Activated CD4-positive, alpha-beta memory T cell treated with anti-CD3 and anti-CD28 coated beads for 36 hours (primary cell): Measurements from ENCODE around the gene COG4. TPM values are rescaled to one million over a fixed set of nuclear protein-coding genes. Genes with fewer than 3 reads are reported as not detected.
"Not testable (repeated sequence)": the region's sequence is repeated elsewhere in the genome, so short reads cannot be mapped to it uniquely, and the experiment has no call there.

Source experiments
- CTCF ChIA-PET: fragments of 350-600 bp; sonication (Branson Sonifier 250); formaldehyde crosslinking; loops from one replicate; lab custom pipeline; 2021; ENCODE audit warnings: antibody characterized with exemption, inconsistent platforms; lab: Charles Lee
- POLR2A ChIA-PET: fragments of 350-600 bp; sonication (Branson Sonifier 250); formaldehyde crosslinking; loops from one replicate; lab custom pipeline; 2021; ENCODE audit warnings: antibody characterized with exemption; lab: Charles Lee
- DNase-seq: peaks from one replicate; pipeline ENCODE4 v3.0.0-alpha.2; 2020
- H3K27ac Mint-ChIP-seq: one replicate; pipeline ENCODE4 v1.8.0; 2021; ENCODE audit warnings: mixed read lengths
- H3K27me3 Mint-ChIP-seq: one replicate; pipeline ENCODE4 v1.8.0; 2021; ENCODE audit warnings: mixed read lengths
- H3K36me3 Mint-ChIP-seq: one replicate; pipeline ENCODE4 v1.8.0; 2021; ENCODE audit warnings: mixed read lengths
- H3K4me1 Mint-ChIP-seq: one replicate; pipeline ENCODE4 v1.8.0; 2021; ENCODE audit warnings: low read depth, mixed read lengths
- H3K4me3 Mint-ChIP-seq: one replicate; pipeline ENCODE4 v1.8.0; 2021; ENCODE audit warnings: mild to moderate bottlenecking, mixed read lengths
- H3K9me3 Mint-ChIP-seq: one replicate; pipeline ENCODE4 v1.8.0; 2021; ENCODE audit warnings: mixed read lengths
- intact Hi-C: fragments of 100-400 bp; cut with micrococcal nuclease; formaldehyde crosslinking; loops from one replicate; pipeline ENCODE4 v1.15.1; 2023
- total RNA-seq, 2 experiments: library from RNA; stranded (reverse); gene quantifications; one replicate each; pipeline ENCODE4 v1.2.3, GENCODE V29; 2021

Gene COG4
- total RNA-seq, 2 experiments from 2014 or later, result 35.9 to 40.2 TPM

DNA sequence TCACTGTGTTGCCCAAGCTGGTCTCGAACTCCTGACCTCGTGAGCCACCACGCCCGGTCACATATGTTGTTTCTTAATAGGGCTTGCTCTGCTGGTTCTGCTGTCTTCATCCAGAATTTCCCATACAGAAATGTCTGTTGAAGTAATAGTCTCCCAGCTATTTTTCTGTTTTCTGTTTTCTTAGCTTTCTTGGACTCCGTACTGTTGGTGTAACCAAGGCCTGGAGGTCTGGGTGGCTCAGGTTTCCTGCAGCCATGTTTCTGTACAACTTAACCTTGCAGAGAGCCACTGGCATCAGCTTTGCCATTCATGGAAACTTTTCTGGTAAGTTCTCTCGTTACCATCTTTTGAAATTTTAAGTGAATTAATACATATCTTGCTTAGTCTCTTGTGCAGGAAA lies 3.0 kb upstream of the COG4 start:
- H3K27ac Mint-ChIP-seq, result peak overlapping the region; percentile 50
- CTCF ChIA-PET, result interaction anchor here (0.6 to 2.1 kb wide), 2 partner anchors 9 to 274 kb away, joined by 3 to 7 read pairs; partner anchors contain the start of gene EXOSC6
- intact Hi-C loops, result no loop called here
- H3K4me1 Mint-ChIP-seq, result peaks cover 51% of the 10 kb centered on the region
- peak overlapping the region; percentile 91 for H3K4me3 Mint-ChIP-seq
- POLR2A ChIA-PET, result no interaction called here
- DNase-seq, result no peak
- no peaks in the 10 kb centered on the region for H3K9me3 Mint-ChIP-seq
- H3K36me3 Mint-ChIP-seq, result peaks cover 60% of the 10 kb centered on the region
- no peaks in the 10 kb centered on the region for H3K27me3 Mint-ChIP-seq

DNA sequence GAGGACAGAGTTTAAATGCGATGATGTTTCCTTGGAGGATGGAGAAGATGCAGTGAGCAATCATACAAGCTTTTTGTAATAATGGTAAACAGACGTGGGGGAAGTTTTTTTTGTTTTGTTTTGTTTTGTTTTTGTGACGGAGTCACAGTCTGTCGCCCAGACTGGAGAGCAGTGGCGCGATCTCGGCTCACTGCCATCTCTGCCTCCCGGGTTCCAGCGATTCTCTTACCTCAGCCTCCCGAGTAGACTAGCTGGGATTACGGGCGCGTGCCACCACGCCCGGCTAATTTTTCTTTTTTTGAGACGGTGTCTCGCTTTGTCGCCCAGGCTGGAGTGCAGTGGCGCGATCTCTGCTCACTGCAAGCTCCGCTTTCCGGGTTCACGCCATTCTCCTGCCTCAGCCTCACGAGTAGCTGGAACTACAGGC lies 1.1 kb upstream of the COG4 start:
- CTCF ChIA-PET, result interaction anchor here (0.6 to 1.7 kb wide), 6 partner anchors 15 to 177 kb away, joined by 3 to 7 read pairs (median 4); partner anchors contain the start of gene DDX19A
- Mint-ChIP-seq H3K4me1 (peaks cover 59% of the 10 kb centered on the region), H3K4me3 (peak overlapping the region; percentile 91), H3K36me3 (peaks cover 51% of the 10 kb centered on the region), H3K27ac (peak overlapping the region; percentile 98)
- H3K27me3 Mint-ChIP-seq, H3K9me3 Mint-ChIP-seq, intact Hi-C loops: not testable (repeated sequence)
- POLR2A ChIA-PET, result interaction anchor here (0.8 to 1.9 kb wide), 7 partner anchors 24 to 273 kb away, joined by 3 to 14 read pairs (median 7); partner anchors contain the start of genes AARS1 and EXOSC6
- peak; percentile 44 for DNase-seq

DNA sequence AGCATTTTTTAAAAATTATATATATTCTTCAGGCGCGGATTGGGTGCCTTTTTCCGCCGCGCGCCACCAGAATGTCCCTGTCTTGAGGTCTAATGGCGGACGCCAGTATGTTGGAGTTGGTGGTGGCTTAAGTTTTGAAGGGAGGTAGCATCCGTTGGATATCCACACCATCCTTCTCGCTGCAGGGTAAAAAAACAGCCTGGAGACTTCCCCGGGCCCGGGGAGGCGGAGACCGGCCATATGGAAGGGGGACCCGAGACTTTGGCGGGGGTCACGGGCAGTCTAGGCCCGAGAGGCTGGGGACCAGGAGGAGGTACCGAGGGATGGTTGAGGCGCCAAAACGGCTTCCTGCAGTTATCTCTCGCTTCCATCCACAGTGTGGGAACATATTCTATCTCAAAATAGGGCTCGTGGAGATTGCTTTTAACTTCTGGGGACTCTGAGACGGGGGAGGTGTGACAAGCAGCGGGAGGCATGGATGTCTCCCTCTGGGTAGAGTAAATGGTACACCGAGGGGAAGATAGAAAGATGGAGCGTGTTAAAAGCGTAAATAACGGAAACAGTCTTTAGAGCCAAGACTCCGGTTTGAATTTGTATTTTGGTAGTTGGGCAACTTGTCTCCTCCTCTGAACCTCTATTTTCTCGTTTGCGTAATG lies 517 bp upstream of the COG4 start, which contains the start of gene SF3B3:
Gene SF3B3 (plus strand): TSS at position 74 of the 656 bp plus-strand sequence. CDS start 2,841 bp downstream, outside the sequence.
- Mint-ChIP-seq H3K4me1 (peaks cover 53% of the 10 kb centered on the region), H3K9me3 (no peaks in the 10 kb centered on the region), H3K36me3 (peaks cover 45% of the 10 kb centered on the region), H3K4me3 (peak within 1 kb of the TSS; percentile 91), H3K27ac (peak within 1 kb of the TSS; percentile 98), H3K27me3 (no peaks in the 10 kb centered on the region)
- intact Hi-C loops, result loop anchor here (1.0 to 2.0 kb wide), 7 partner anchors 69 to 272 kb away; partner anchors contain the start of genes AARS1, DDX19A, FCSK and ST3GAL2
- CTCF ChIA-PET, result interaction anchor here (0.6 to 1.9 kb wide), 5 partner anchors 15 to 177 kb away, joined by 3 to 7 read pairs (median 5); partner anchors contain the start of gene DDX19A
- POLR2A ChIA-PET, result interaction anchor here (1.2 to 2.8 kb wide), 8 partner anchors 27 to 273 kb away, joined by 7 to 18 read pairs (median 8); partner anchors contain the start of genes AARS1, DDX19A and EXOSC6
- peak; percentile 77 for DNase-seq

DNA sequence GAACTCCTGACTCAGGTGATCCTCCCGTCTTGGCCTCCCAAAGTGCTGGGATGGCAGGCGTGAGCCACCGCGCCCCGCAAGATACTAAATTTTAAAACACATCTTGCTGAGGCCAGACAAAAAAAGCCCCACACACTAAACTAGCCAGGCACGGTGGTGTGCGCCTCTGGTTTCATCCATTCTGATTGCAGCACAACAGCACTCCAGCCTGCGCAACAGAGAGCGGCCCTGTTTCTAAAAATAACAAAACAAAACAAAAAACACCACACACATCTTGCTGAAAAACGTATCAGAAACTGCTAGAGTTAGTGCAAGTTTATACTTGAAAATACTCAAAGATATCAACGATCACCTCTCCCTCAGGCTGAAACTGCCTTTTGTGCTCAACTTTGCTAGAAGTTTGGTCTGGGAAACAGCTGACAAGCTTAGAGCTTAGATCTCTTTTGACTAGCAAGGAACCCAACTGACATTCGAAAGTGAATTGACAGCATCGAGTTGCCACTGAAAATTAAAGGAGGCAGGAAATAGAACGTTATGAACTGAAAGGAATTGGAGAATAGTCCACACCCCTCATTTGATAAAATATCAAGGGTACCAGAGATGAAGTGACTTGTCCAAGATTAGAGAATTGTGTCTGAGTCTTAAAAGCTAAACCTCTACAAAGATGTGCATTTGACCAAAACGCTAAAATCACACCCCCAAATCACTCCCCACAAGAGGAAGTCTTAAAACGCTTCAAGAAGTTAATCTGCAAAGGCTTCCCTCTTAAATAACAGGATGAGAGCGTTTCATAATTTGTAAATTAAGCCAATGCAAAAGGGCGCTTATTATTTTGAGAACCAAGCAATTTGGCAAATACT lies 908 bp downstream of the COG4 start:
- H3K36me3 Mint-ChIP-seq, result peaks cover 41% of the 10 kb centered on the region
- intact Hi-C loops, result loop anchor here (1.0 to 2.0 kb wide), 7 partner anchors 68 to 270 kb away; partner anchors contain the start of genes AARS1, DDX19A, FCSK and ST3GAL2
- H3K4me3 Mint-ChIP-seq, result peak overlapping the region; percentile 91
- CTCF ChIA-PET, result interaction anchor here (0.9 to 1.9 kb wide), 3 partner anchors 13 to 176 kb away, joined by 4 to 5 read pairs (median 5); partner anchors contain the start of gene DDX19A
- no peaks in the 10 kb centered on the region for H3K27me3 Mint-ChIP-seq
- H3K4me1 Mint-ChIP-seq, result peaks cover 42% of the 10 kb centered on the region
- POLR2A ChIA-PET, result interaction anchor here (0.6 to 2.8 kb wide), 5 partner anchors 26 to 1417 kb away, joined by 3 to 18 read pairs (median 8); partner anchors contain the start of gene DDX19A
- H3K9me3 Mint-ChIP-seq, result no peaks in the 10 kb centered on the region
- peak overlapping the region; percentile 98 for H3K27ac Mint-ChIP-seq
- DNase-seq, result peak; percentile 27

DNA sequence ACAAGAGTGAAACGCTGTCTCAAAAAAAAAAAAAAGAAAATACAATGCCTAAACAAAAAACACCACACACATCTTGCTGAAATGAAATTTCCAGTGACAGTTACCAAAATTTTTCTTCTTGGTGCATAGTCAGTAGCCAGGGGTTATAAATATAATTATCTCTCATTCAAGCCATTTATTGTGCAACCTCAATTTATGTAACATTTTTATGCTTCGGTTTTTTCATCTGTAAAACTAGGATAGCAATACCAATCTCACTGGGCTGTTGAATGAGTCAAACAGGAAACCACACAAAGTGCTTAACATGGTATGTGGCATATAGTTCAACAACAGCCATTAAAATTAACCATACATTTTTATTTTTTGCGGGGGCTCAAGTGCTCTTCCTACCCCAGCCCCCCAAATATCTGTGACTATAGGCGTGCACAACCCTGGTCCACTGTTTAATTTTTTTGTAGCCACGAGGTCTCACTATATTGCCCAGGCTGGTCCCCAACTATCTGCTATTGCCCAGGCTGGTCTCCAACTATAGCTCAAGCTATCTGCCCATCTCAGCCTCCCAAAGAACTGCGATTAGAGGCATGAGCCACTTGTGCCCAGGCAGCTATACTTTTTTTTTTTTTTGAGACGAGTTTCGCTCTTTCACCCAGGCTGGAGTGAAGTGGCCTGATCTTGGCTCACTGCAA lies 2.6 kb downstream of the COG4 start:
- DNase-seq, result peak; percentile 16
- H3K27ac Mint-ChIP-seq, result peak overlapping the region; percentile 72
- CTCF ChIA-PET, result interaction anchor here (1.3 to 1.4 kb wide), 2 partner anchors 10 to 12 kb away, joined by 4 read pairs; no protein-coding TSS in a partner anchor
- no peaks in the 10 kb centered on the region for H3K27me3 Mint-ChIP-seq
- H3K36me3 Mint-ChIP-seq, result peaks cover 33% of the 10 kb centered on the region
- H3K9me3 Mint-ChIP-seq, result no peaks in the 10 kb centered on the region
- peak overlapping the region; percentile 48 for H3K4me3 Mint-ChIP-seq
- H3K4me1 Mint-ChIP-seq, result peaks cover 27% of the 10 kb centered on the region
- POLR2A ChIA-PET, result interaction anchor here (1.4 to 2.8 kb wide), 3 partner anchors 24 to 140 kb away, joined by 7 to 18 read pairs (median 9); no protein-coding TSS in a partner anchor
- intact Hi-C loops, result loop anchor here (1.0 kb wide), 1 partner anchor 44 kb away; no protein-coding TSS in a partner anchor

DNA sequence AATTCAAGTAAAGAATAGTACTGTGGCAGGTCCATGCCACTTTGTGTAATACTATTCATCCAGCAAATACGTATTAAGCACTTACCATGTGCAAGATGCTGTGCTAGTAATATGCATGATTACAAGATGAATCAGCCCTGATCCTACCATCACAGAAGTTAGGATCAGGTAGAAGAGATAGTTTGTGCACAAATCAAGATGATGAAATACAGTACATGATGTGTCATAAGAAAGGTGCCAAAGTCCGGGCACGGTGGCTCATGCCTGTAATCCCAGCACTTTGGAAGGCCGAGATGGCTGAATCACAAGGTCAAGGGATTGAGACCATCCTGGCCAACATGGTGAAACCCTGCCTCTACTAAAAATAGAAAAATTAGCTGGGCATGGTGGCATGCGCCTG lies 10.9 kb downstream of the COG4 start:
- ChIA-PET CTCF (no interaction called here), POLR2A (no interaction called here)
- H3K36me3 Mint-ChIP-seq, result peaks cover 25% of the 10 kb centered on the region
- H3K27ac Mint-ChIP-seq, result no peak overlapping the region
- H3K27me3 Mint-ChIP-seq, result no peaks in the 10 kb centered on the region
- H3K4me1 Mint-ChIP-seq, result peaks cover 6% of the 10 kb centered on the region
- H3K4me3 Mint-ChIP-seq, result no peak overlapping the region
- DNase-seq, result no peak
- no peaks in the 10 kb centered on the region for H3K9me3 Mint-ChIP-seq
- intact Hi-C loops, result no loop called here

- peaks cover 6% of the 10 kb centered on the region for H3K4me1 Mint-ChIP-seq
- H3K27me3 Mint-ChIP-seq, result no peaks in the 10 kb centered on the region
- intact Hi-C loops, result no loop called here
- H3K36me3 Mint-ChIP-seq, result peaks cover 25% of the 10 kb centered on the region
- CTCF ChIA-PET, result no interaction called here
- POLR2A ChIA-PET, result no interaction called here
- H3K27ac Mint-ChIP-seq, result no peak overlapping the region
- no peak overlapping the region for H3K4me3 Mint-ChIP-seq
- DNase-seq, result no peak
- H3K9me3 Mint-ChIP-seq, result no peaks in the 10 kb centered on the region
Measured at GRCh38 chr16:70511833-70512232, 11.5 kb downstream of the COG4 start.

DNA sequence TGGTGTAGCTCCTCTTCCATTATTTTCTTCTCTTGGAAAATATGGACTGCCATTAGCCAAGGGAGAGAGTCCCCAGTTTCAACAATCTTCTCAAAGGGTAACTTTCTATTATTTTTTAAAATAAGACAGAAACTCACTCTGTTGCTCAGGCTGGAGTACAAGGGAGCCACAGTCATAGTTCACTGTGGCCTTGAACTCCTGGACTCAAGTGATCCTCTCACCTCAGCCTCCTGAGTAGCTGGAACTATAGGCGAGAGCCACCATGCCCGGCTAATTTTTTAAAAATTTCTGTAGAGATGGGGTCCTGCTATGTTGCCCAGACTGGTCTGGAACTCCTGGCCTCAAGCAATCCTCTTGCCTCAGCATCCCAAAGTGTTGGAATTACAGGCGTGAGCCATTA lies 13.1 kb downstream of the COG4 start:
- Mint-ChIP-seq H3K4me1 (peaks cover 6% of the 10 kb centered on the region), H3K9me3 (no peaks in the 10 kb centered on the region), H3K36me3 (peaks cover 19% of the 10 kb centered on the region), H3K27me3 (no peaks in the 10 kb centered on the region), H3K4me3 (no peak overlapping the region), H3K27ac (no peak overlapping the region)
- DNase-seq, result no peak
- CTCF ChIA-PET, result interaction anchor here (1.7 kb wide), 1 partner anchor 22 kb away, joined by 3 read pairs; no protein-coding TSS in a partner anchor
- POLR2A ChIA-PET, result no interaction called here
- intact Hi-C loops, result no loop called here

DNA sequence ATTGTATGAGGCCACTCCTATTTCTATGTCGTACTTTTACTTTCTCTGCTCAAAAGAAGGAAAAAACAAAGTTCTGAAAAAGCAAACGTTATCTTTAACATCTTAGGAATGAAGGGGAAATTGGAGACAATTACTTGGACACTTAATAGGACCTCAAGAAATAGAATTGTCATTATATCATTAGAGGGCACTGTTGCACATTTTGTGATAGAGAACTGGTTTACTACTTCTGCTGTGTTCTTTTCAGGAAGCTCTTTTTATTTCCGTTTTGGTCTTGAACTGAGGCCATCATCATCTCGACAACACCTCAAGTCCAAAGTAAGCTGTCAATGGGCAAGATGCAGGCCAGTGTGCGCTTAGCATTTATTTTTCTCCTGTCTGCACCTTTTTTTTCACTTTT lies 14.6 kb downstream of the COG4 start:
- POLR2A ChIA-PET, result no interaction called here
- no peaks in the 10 kb centered on the region for H3K27me3 Mint-ChIP-seq
- no peak overlapping the region for H3K4me3 Mint-ChIP-seq
- no peak for DNase-seq
- H3K4me1 Mint-ChIP-seq, result peaks cover 6% of the 10 kb centered on the region
- peaks cover 14% of the 10 kb centered on the region for H3K36me3 Mint-ChIP-seq
- H3K27ac Mint-ChIP-seq, result peak overlapping the region; percentile 54
- no peaks in the 10 kb centered on the region for H3K9me3 Mint-ChIP-seq
- CTCF ChIA-PET, result interaction anchor here (0.6 to 1.7 kb wide), 12 partner anchors 11 to 262 kb away, joined by 3 to 6 read pairs (median 4); partner anchors contain the start of genes COG4 and SF3B3
- intact Hi-C loops, result loop anchor here (1.0 kb wide), 1 partner anchor 145 kb away; no protein-coding TSS in a partner anchor

GRCh38 chr16:70496513-70496912 lies 26.8 kb downstream of the COG4 start:
- POLR2A ChIA-PET, result interaction anchor here (1.2 to 2.5 kb wide), 2 partner anchors 20 to 26 kb away, joined by 9 to 12 read pairs; partner anchors contain the start of genes COG4 and SF3B3
- Mint-ChIP-seq H3K4me1 (peaks cover 26% of the 10 kb centered on the region), H3K27me3 (no peaks in the 10 kb centered on the region), H3K4me3 (no peak overlapping the region), H3K9me3 (no peaks in the 10 kb centered on the region), H3K36me3 (peaks cover 26% of the 10 kb centered on the region), H3K27ac (no peak overlapping the region)
- intact Hi-C loops, result loop anchor here (1.0 to 10.0 kb wide), 2 partner anchors 20 to 148 kb away; partner anchors contain the start of gene IL34
- peak; percentile 64 for DNase-seq
- CTCF ChIA-PET, result interaction anchor here (0.6 to 1.7 kb wide), 10 partner anchors 11 to 244 kb away, joined by 3 to 6 read pairs (median 3); partner anchors contain the start of gene EXOSC6
